CD4-positive, alpha-beta T cell (primary cell): ENCODE results near the gene PGR. TPM values are rescaled to one million over a fixed set of nuclear protein-coding genes. Genes with fewer than 3 reads are reported as not detected.

ENCODE experiments used
- ATAC-seq: fragments of 200-7000 bp; cut with Tn5 transposase; one replicate; pipeline ENCODE4 v1.10.0; 2022; ENCODE audit warnings: mild to moderate bottlenecking; ENCODE audit not compliant: poor library complexity
- CTCF ChIA-PET: fragments of 350-600 bp; sonication (Branson Sonifier 250); formaldehyde crosslinking; loops from one replicate; lab custom pipeline; 2021; ENCODE audit warnings: antibody characterized with exemption, inconsistent platforms; lab: Charles Lee
- POLR2A ChIA-PET: fragments of 350-600 bp; sonication (Branson Sonifier 250); formaldehyde crosslinking; loops from one replicate; lab custom pipeline; 2021; ENCODE audit warnings: antibody characterized with exemption, inconsistent platforms; lab: Charles Lee
- DNase-seq, 14 experiments: peaks; one replicate each; pipeline ENCODE4 v3.0.0-alpha.2; 2013 to 2020; ENCODE audit warnings: mixed read lengths in 2 of 14
- H3K27ac ChIP-seq, 2 donors: one replicate each; pipeline versions ENCODE4 v1.5.1 to v1.7.0; 2013; ENCODE audit warnings: low read length in 2 of 2, low read depth in 1 of 2, mild to moderate bottlenecking in 1 of 2
- H3K27me3 ChIP-seq, 2 experiments: 1 replicate in 1 of 2; 2 replicates in 1 of 2; pipeline versions ENCODE4 v1.6.1 to v1.7.0; 2013; ENCODE audit warnings: low read length in 2 of 2, control low read depth in 1 of 2, mild to moderate bottlenecking in 1 of 2, moderate library complexity in 1 of 2; ENCODE audit not compliant: insufficient read depth in 2 of 2, control insufficient read depth in 1 of 2
- H3K36me3 ChIP-seq: one replicate; pipeline ENCODE4 v1.6.1; 2013; ENCODE audit warnings: low read length, control low read depth; ENCODE audit not compliant: insufficient read depth
- H3K4me1 ChIP-seq: one replicate; pipeline ENCODE4 v1.6.1; 2013; ENCODE audit warnings: low read length, control low read depth; ENCODE audit not compliant: insufficient read depth
- H3K4me3 ChIP-seq: one replicate; pipeline ENCODE4 v1.5.1; 2013; ENCODE audit warnings: mild to moderate bottlenecking, low read length, moderate library complexity
- H3K9me3 ChIP-seq, 2 experiments: 1 replicate in 1 of 2; 2 replicates in 1 of 2; pipeline versions ENCODE4 v1.6.1 to v1.7.0; 2013; ENCODE audit warnings: low read length in 2 of 2, mild to moderate bottlenecking in 2 of 2, control low read depth in 1 of 2, moderate library complexity in 1 of 2; ENCODE audit not compliant: control insufficient read depth in 1 of 2, insufficient read depth in 1 of 2
- H3K27ac Mint-ChIP-seq: one replicate; pipeline ENCODE4 v1.8.0; 2020; ENCODE audit warnings: mixed read lengths
- H3K27me3 Mint-ChIP-seq: one replicate; pipeline ENCODE4 v1.8.0; 2021; ENCODE audit warnings: mixed read lengths
- H3K36me3 Mint-ChIP-seq: one replicate; pipeline ENCODE4 v1.8.0; 2021; ENCODE audit warnings: low read depth, mixed read lengths
- H3K4me1 Mint-ChIP-seq: one replicate; pipeline ENCODE4 v1.8.0; 2021; ENCODE audit warnings: low read depth, mixed read lengths
- H3K4me3 Mint-ChIP-seq: one replicate; pipeline ENCODE4 v1.8.0; 2020; ENCODE audit warnings: mild to moderate bottlenecking, mixed read lengths
- H3K9me3 Mint-ChIP-seq: one replicate; pipeline ENCODE4 v1.8.0; 2020; ENCODE audit warnings: mixed read lengths
- intact Hi-C, 2 experiments: fragments of 100-400 bp; cut with DNase I in 1 of 2; cut with micrococcal nuclease in 1 of 2; formaldehyde crosslinking; loops; one replicate each; pipeline versions ENCODE4 v1.15.1 to v1.9.0; 2023 to 2025; cut with DNase I, micrococcal nuclease
- total RNA-seq, 174 experiments: library from RNA in 2 of 174; stranded (reverse) in 2 of 174; gene quantifications; one replicate each; pipeline ENCODE4 v1.2.3 and lab custom pipeline; 2021 to 2026
- TF ChIP-seq, protein P1 (sequence below): fragments of 200-600 bp; IDR thresholded peaks from one replicate; pipeline ENCODE4 v1.8.0; 2022; ENCODE audit warnings: antibody characterized with exemption, mild to moderate bottlenecking

PGR gene
- total RNA-seq, 2 experiments from 2014 or later = not detected

GRCh38 chr11:101127197-101127698, 2.4 kb downstream of the PGR start:
- intact Hi-C loops = no loop called here

GRCh38 chr11:101126551-101127196, 2.9 kb downstream of the PGR start:
- intact Hi-C loops = no loop called here
- H3K9me3 Mint-ChIP-seq = peaks cover 9% of the 10 kb centered on the region
- ATAC-seq (no peak), DNase-seq (no peak)
- H3K27me3 ChIP-seq = peaks cover 27 to 45% of the 10 kb centered on the region in 2 experiments
- ChIA-PET CTCF (no interaction called here), POLR2A (no interaction called here)
- no peak overlapping the region for H3K4me3 Mint-ChIP-seq
- H3K4me1 ChIP-seq = no peaks in the 10 kb centered on the region
- no peaks in the 10 kb centered on the region for H3K36me3 ChIP-seq
- peaks cover 0 to 29% of the 10 kb centered on the region in 2 experiments for H3K9me3 ChIP-seq
- TF ChIP-seq, protein P1, sequence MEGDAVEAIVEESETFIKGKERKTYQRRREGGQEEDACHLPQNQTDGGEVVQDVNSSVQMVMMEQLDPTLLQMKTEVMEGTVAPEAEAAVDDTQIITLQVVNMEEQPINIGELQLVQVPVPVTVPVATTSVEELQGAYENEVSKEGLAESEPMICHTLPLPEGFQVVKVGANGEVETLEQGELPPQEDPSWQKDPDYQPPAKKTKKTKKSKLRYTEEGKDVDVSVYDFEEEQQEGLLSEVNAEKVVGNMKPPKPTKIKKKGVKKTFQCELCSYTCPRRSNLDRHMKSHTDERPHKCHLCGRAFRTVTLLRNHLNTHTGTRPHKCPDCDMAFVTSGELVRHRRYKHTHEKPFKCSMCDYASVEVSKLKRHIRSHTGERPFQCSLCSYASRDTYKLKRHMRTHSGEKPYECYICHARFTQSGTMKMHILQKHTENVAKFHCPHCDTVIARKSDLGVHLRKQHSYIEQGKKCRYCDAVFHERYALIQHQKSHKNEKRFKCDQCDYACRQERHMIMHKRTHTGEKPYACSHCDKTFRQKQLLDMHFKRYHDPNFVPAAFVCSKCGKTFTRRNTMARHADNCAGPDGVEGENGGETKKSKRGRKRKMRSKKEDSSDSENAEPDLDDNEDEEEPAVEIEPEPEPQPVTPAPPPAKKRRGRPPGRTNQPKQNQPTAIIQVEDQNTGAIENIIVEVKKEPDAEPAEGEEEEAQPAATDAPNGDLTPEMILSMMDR = no peak
- H3K4me3 ChIP-seq = no peak overlapping the region
- no peak overlapping the region for H3K27ac Mint-ChIP-seq
- H3K4me1 Mint-ChIP-seq = no peaks in the 10 kb centered on the region
- H3K27ac ChIP-seq = no peak overlapping the region
- peaks cover 45% of the 10 kb centered on the region for H3K27me3 Mint-ChIP-seq
- H3K36me3 Mint-ChIP-seq = no peaks in the 10 kb centered on the region

More at GRCh38 chr11:101127197-101127698, 2.4 kb downstream of the PGR start:
- Mint-ChIP-seq H3K4me1 (no peaks in the 10 kb centered on the region), H3K9me3 (peaks cover 9% of the 10 kb centered on the region), H3K27me3 (peaks cover 50% of the 10 kb centered on the region), H3K4me3 (no peak overlapping the region), H3K36me3 (no peaks in the 10 kb centered on the region), H3K27ac (no peak overlapping the region)
- DNase-seq (no peak), ATAC-seq (no peak)
- no peaks in the 10 kb centered on the region for H3K36me3 ChIP-seq
- ChIA-PET POLR2A (no interaction called here), CTCF (no interaction called here)
- peaks cover 0 to 29% of the 10 kb centered on the region in 2 experiments for H3K9me3 ChIP-seq
- no peak overlapping the region for H3K4me3 ChIP-seq
- TF ChIP-seq, protein P1 = no peak
- H3K4me1 ChIP-seq = no peaks in the 10 kb centered on the region
- peaks cover 30 to 45% of the 10 kb centered on the region in 2 experiments for H3K27me3 ChIP-seq
- H3K27ac ChIP-seq = no peak overlapping the region

GRCh38 chr11:101115671-101116160, 13.9 kb downstream of the PGR start:
- CTCF ChIA-PET = no interaction called here
- intact Hi-C loops = no loop called here
- TF ChIP-seq, protein P1 = no peak
- no peak overlapping the region for H3K27ac Mint-ChIP-seq
- Histone ChIP-seq H3K4me1 (no peaks in the 10 kb centered on the region), H3K27ac (no peak overlapping the region), H3K36me3 (no peaks in the 10 kb centered on the region), H3K4me3 (no peak overlapping the region), H3K9me3 (peaks cover 0 to 3% of the 10 kb centered on the region in 2 experiments), H3K27me3 (no peaks in the 10 kb centered on the region)
- POLR2A ChIA-PET = no interaction called here
- H3K27me3 Mint-ChIP-seq = no peaks in the 10 kb centered on the region
- DNase-seq (no peak), ATAC-seq (no peak)
- no peak overlapping the region for H3K4me3 Mint-ChIP-seq
- H3K4me1 Mint-ChIP-seq = no peaks in the 10 kb centered on the region
- peaks cover 2% of the 10 kb centered on the region for H3K9me3 Mint-ChIP-seq
- no peaks in the 10 kb centered on the region for H3K36me3 Mint-ChIP-seq
